Breast epithelium (tissue), 3 donors: ENCODE results near the gene GCLM.

Experiments used
- POLR2A ChIP-seq: fragments of 450-650 bp; IDR thresholded peaks from one replicate; pipeline ENCODE4 v1.6.1; 2016; ENCODE audit warnings: antibody characterized with exemption, mild to moderate bottlenecking, moderate library complexity
- TF ChIP-seq, protein P1 (sequence below), 3 donors: fragments of 450-650 bp; IDR thresholded peaks; one replicate each; pipeline ENCODE4 v1.5.1; 2016 to 2017; ENCODE audit warnings: antibody characterized with exemption in 3 of 3, mild to moderate bottlenecking in 3 of 3, moderate library complexity in 3 of 3

DNA sequence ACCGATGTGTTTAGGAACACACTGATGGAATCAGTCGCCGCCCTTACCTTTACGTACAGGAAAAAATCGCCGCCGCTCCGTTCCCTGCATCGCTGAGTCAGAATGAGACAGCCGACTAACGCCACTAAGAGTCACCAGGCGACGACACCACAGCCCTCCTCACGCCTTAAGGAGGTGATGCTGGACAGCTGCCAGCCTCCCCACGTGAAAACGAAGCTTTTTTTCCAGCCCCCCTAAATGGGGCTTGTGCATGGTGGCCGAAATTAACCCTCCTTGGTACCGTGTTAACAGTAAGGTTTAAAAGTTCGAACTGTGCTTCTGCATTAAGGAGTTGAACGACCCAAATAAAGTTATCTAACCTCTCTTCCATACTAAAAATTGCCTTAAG is 30.7 kb downstream of the GCLM start:
- no peak for TF ChIP-seq POLR2A
- TF ChIP-seq, protein P1, sequence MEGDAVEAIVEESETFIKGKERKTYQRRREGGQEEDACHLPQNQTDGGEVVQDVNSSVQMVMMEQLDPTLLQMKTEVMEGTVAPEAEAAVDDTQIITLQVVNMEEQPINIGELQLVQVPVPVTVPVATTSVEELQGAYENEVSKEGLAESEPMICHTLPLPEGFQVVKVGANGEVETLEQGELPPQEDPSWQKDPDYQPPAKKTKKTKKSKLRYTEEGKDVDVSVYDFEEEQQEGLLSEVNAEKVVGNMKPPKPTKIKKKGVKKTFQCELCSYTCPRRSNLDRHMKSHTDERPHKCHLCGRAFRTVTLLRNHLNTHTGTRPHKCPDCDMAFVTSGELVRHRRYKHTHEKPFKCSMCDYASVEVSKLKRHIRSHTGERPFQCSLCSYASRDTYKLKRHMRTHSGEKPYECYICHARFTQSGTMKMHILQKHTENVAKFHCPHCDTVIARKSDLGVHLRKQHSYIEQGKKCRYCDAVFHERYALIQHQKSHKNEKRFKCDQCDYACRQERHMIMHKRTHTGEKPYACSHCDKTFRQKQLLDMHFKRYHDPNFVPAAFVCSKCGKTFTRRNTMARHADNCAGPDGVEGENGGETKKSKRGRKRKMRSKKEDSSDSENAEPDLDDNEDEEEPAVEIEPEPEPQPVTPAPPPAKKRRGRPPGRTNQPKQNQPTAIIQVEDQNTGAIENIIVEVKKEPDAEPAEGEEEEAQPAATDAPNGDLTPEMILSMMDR (IDR thresholded peaks at IDR 0.05): no peak
